ENCODE results near the gene CYP39A1.
A peak's percentile ranks its signal among the peaks of the same experiment; 100 is the strongest.

The CYP39A1 gene

GRCh38 chr6:46652603-46653438, at the start of gene CYP39A1, which contains the start of gene SLC25A27:
Gene CYP39A1, minus strand, starts transcription at chr6:46652818. Its CDS starts 236 bp downstream, at chr6:46652582.
Gene SLC25A27, plus strand, starts transcription at chr6:46652975. Its CDS starts 218 bp downstream, at chr6:46653193.
- Histone ChIP-seq H3K9me3 (ENCODE audit: control insufficient read depth, low read length) (no peaks in the 10 kb centered on the region), H3K4me1 (ENCODE audit: control insufficient read depth, insufficient read depth, low read length) (peaks cover 4% of the 10 kb centered on the region), H3K4me3 (ENCODE audit: low read length) (peak within 1 kb of the TSS; percentile 81), H3K9ac (ENCODE audit: low read length) (peak within 1 kb of the TSS; percentile 66), H3K36me3 (ENCODE audit: control insufficient read depth, insufficient read depth, low read length) (no peaks in the 10 kb centered on the region), H3K27me3 (ENCODE audit: control insufficient read depth, insufficient read depth, low read length) (peaks cover 7% of the 10 kb centered on the region)

GRCh38 chr6:46699970-46700369, 47.4 kb upstream of the CYP39A1 start:
- Histone ChIP-seq H3K4me3 (ENCODE audit: low read length) (no peak overlapping the region), H3K27me3 (ENCODE audit: control insufficient read depth, insufficient read depth, low read length) (no peaks in the 10 kb centered on the region), H3K36me3 (ENCODE audit: control insufficient read depth, insufficient read depth, low read length) (no peaks in the 10 kb centered on the region), H3K9me3 (ENCODE audit: control insufficient read depth, low read length) (no peaks in the 10 kb centered on the region), H3K4me1 (ENCODE audit: control insufficient read depth, insufficient read depth, low read length) (no peaks in the 10 kb centered on the region), H3K9ac (ENCODE audit: low read length) (no peak overlapping the region)

- Histone ChIP-seq H3K9ac (ENCODE audit: low read length) (no peak overlapping the region), H3K4me3 (ENCODE audit: low read length) (no peak overlapping the region), H3K9me3 (ENCODE audit: control insufficient read depth, low read length) (no peaks in the 10 kb centered on the region), H3K36me3 (ENCODE audit: control insufficient read depth, insufficient read depth, low read length) (no peaks in the 10 kb centered on the region), H3K27me3 (ENCODE audit: control insufficient read depth, insufficient read depth, low read length) (no peaks in the 10 kb centered on the region), H3K4me1 (ENCODE audit: control insufficient read depth, insufficient read depth, low read length) (no peaks in the 10 kb centered on the region)
Measured at GRCh38 chr6:46690911-46691451, 38.4 kb upstream of the CYP39A1 start.

- no peaks in the 10 kb centered on the region for H3K36me3 ChIP-seq (ENCODE audit: control insufficient read depth, insufficient read depth, low read length)
- H3K4me1 ChIP-seq (ENCODE audit: control insufficient read depth, insufficient read depth, low read length), result no peaks in the 10 kb centered on the region
- H3K27me3 ChIP-seq (ENCODE audit: control insufficient read depth, insufficient read depth, low read length), result no peaks in the 10 kb centered on the region
- H3K9ac ChIP-seq (ENCODE audit: low read length), result no peak overlapping the region
- H3K9me3 ChIP-seq (ENCODE audit: control insufficient read depth, low read length), result no peaks in the 10 kb centered on the region
- no peak overlapping the region for H3K4me3 ChIP-seq (ENCODE audit: low read length)
Measured at GRCh38 chr6:46690141-46690755, 37.6 kb upstream of the CYP39A1 start.

GRCh38 chr6:46689657-46690056, 37.0 kb upstream of the CYP39A1 start:
- no peaks in the 10 kb centered on the region for H3K36me3 ChIP-seq (ENCODE audit: control insufficient read depth, insufficient read depth, low read length)
- H3K27me3 ChIP-seq (ENCODE audit: control insufficient read depth, insufficient read depth, low read length), result no peaks in the 10 kb centered on the region
- H3K9me3 ChIP-seq (ENCODE audit: control insufficient read depth, low read length), result no peaks in the 10 kb centered on the region
- H3K9ac ChIP-seq (ENCODE audit: low read length), result no peak overlapping the region
- H3K4me1 ChIP-seq (ENCODE audit: control insufficient read depth, insufficient read depth, low read length), result no peaks in the 10 kb centered on the region
- no peak overlapping the region for H3K4me3 ChIP-seq (ENCODE audit: low read length)

- no peaks in the 10 kb centered on the region for H3K9me3 ChIP-seq (ENCODE audit: control insufficient read depth, low read length)
Measured at GRCh38 chr6:46688966-46689335, 36.3 kb upstream of the CYP39A1 start.

GRCh38 chr6:46688117-46688965, 35.7 kb upstream of the CYP39A1 start:
- Histone ChIP-seq H3K4me3 (ENCODE audit: low read length) (no peak overlapping the region), H3K4me1 (ENCODE audit: control insufficient read depth, insufficient read depth, low read length) (no peaks in the 10 kb centered on the region), H3K27me3 (ENCODE audit: control insufficient read depth, insufficient read depth, low read length) (no peaks in the 10 kb centered on the region), H3K9me3 (ENCODE audit: control insufficient read depth, low read length) (no peaks in the 10 kb centered on the region), H3K36me3 (ENCODE audit: control insufficient read depth, insufficient read depth, low read length) (no peaks in the 10 kb centered on the region), H3K9ac (ENCODE audit: low read length) (no peak overlapping the region)

More at GRCh38 chr6:46688966-46689335, 36.3 kb upstream of the CYP39A1 start:
- no peaks in the 10 kb centered on the region for H3K36me3 ChIP-seq (ENCODE audit: control insufficient read depth, insufficient read depth, low read length)
- H3K9ac ChIP-seq (ENCODE audit: low read length), result no peak overlapping the region
- no peak overlapping the region for H3K4me3 ChIP-seq (ENCODE audit: low read length)
- H3K27me3 ChIP-seq (ENCODE audit: control insufficient read depth, insufficient read depth, low read length), result no peaks in the 10 kb centered on the region
- H3K4me1 ChIP-seq (ENCODE audit: control insufficient read depth, insufficient read depth, low read length), result no peaks in the 10 kb centered on the region

GRCh38 chr6:46687619-46688097, 35.0 kb upstream of the CYP39A1 start, which contains the start of gene TDRD6:
Gene TDRD6, plus strand, starts transcription at chr6:46687885. Its CDS starts 244 bp downstream, at chr6:46688129.
- H3K4me3 ChIP-seq (ENCODE audit: low read length), result no peak within 1 kb of the TSS
- no peaks in the 10 kb centered on the region for H3K36me3 ChIP-seq (ENCODE audit: control insufficient read depth, insufficient read depth, low read length)
- H3K9me3 ChIP-seq (ENCODE audit: control insufficient read depth, low read length), result no peaks in the 10 kb centered on the region

GRCh38 chr6:46684771-46685170, 32.2 kb upstream of the CYP39A1 start:
- Histone ChIP-seq H3K4me3 (ENCODE audit: low read length) (no peak overlapping the region), H3K4me1 (ENCODE audit: control insufficient read depth, insufficient read depth, low read length) (no peaks in the 10 kb centered on the region), H3K9me3 (ENCODE audit: control insufficient read depth, low read length) (no peaks in the 10 kb centered on the region), H3K9ac (ENCODE audit: low read length) (no peak overlapping the region), H3K36me3 (ENCODE audit: control insufficient read depth, insufficient read depth, low read length) (no peaks in the 10 kb centered on the region), H3K27me3 (ENCODE audit: control insufficient read depth, insufficient read depth, low read length) (no peaks in the 10 kb centered on the region)

More at GRCh38 chr6:46687619-46688097, 35.0 kb upstream of the CYP39A1 start, which contains the start of gene TDRD6:
- Histone ChIP-seq H3K4me1 (ENCODE audit: control insufficient read depth, insufficient read depth, low read length) (no peaks in the 10 kb centered on the region), H3K27me3 (ENCODE audit: control insufficient read depth, insufficient read depth, low read length) (no peaks in the 10 kb centered on the region), H3K9ac (ENCODE audit: low read length) (no peak within 1 kb of the TSS)

GRCh38 chr6:46677314-46677654, 24.7 kb upstream of the CYP39A1 start:
- no peaks in the 10 kb centered on the region for H3K36me3 ChIP-seq (ENCODE audit: control insufficient read depth, insufficient read depth, low read length)
- no peak overlapping the region for H3K4me3 ChIP-seq (ENCODE audit: low read length)
- no peak overlapping the region for H3K9ac ChIP-seq (ENCODE audit: low read length)
- no peaks in the 10 kb centered on the region for H3K4me1 ChIP-seq (ENCODE audit: control insufficient read depth, insufficient read depth, low read length)
- H3K9me3 ChIP-seq (ENCODE audit: control insufficient read depth, low read length), result no peaks in the 10 kb centered on the region
- H3K27me3 ChIP-seq (ENCODE audit: control insufficient read depth, insufficient read depth, low read length), result no peaks in the 10 kb centered on the region

GRCh38 chr6:46676604-46677313, 24.1 kb upstream of the CYP39A1 start:
- no peaks in the 10 kb centered on the region for H3K36me3 ChIP-seq (ENCODE audit: control insufficient read depth, insufficient read depth, low read length)
- no peaks in the 10 kb centered on the region for H3K27me3 ChIP-seq (ENCODE audit: control insufficient read depth, insufficient read depth, low read length)
- no peaks in the 10 kb centered on the region for H3K4me1 ChIP-seq (ENCODE audit: control insufficient read depth, insufficient read depth, low read length)
- no peak overlapping the region for H3K4me3 ChIP-seq (ENCODE audit: low read length)
- no peak overlapping the region for H3K9ac ChIP-seq (ENCODE audit: low read length)
- H3K9me3 ChIP-seq (ENCODE audit: control insufficient read depth, low read length), result no peaks in the 10 kb centered on the region

Measured in mucosa of stomach (tissue), 1 donor.